Anterior cingulate cortex (tissue), 58 donors: ENCODE data around the gene SLC4A2.
A peak's percentile ranks its signal among the peaks of the same experiment; 100 is the strongest.
"Not testable (repeated sequence)": the region's sequence is repeated elsewhere in the genome, so short reads cannot be mapped to it uniquely, and the experiment has no call there.

Experiments used
- DNase-seq, 58 donors: peaks; one replicate each; lab custom pipeline; 2025; lab: John Stamatoyannopoulos, UW

Gene SLC4A2

DNA sequence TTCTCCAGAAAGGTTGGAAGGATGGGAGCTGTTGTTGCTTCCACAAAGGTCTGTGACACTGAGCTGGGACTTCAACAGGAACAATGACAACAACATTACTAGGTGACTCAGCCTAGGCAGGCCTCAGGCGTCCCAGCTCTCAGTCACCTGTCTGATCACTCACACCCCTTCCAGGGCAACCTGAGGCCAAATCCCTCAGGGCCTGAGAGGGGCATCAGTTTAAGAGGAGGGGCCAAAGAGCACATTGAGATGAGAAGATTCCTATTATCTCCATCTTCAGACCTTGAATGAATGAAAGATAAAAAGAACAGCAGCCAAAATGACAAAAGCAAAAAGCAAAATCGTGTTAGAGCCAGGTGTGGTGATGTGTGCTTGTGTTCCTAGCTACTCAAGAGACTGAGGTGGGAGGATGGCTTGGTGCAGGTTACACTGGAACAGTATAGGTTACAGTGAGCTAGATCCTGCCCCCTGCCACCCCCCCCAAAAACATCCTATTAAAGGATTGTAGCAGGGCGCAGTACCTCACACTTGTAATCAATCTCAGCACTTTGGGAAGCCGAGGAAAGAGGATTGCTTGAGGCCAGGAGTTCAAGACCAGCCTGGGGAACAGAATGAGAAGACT, 34.8 kb upstream of the SLC4A2 start, which contains the start of gene ATG9B:
ATG9B (minus strand) TSS at position 60 of the 622 bp plus-strand sequence. CDS start 71 bp downstream, outside the sequence.
- no peak for DNase-seq

- no peak for DNase-seq
These were observed 33.3 kb upstream of the SLC4A2 start for GRCh38 chr7:151025924-151026671.

GRCh38 chr7:151026771-151027727, 32.3 kb upstream of the SLC4A2 start:
- DNase-seq = not testable (repeated sequence)

DNA sequence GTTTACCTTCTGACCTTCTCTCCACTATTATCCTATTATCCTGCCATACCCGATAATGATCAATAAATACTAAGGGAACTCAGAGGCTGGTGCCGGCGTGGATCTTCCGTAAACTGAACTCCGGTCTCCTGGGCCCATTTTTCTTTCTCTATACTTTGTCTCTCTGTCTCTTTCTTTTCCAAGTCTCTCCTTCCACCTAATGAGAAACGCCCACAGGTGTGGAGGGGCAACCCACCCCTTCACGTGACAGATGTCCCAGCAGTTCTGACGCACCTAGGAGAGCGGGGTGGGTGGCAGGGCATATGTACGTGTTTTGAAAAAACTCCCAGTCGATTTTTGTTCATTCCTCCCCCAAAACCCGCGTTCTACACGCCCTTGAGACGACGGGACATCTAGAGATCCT, 31.7 kb upstream of the SLC4A2 start:
- DNase-seq = not testable (repeated sequence)

- DNase-seq = peak; percentile 84 to 99 (median 96)
These were observed 31.1 kb upstream of the SLC4A2 start, which contains the start of gene ABCB8 for GRCh38 chr7:151028131-151028947. Gene ABCB8, plus strand, starts transcription at chr7:151028450. Its CDS starts 66 bp downstream, at chr7:151028516.

DNA sequence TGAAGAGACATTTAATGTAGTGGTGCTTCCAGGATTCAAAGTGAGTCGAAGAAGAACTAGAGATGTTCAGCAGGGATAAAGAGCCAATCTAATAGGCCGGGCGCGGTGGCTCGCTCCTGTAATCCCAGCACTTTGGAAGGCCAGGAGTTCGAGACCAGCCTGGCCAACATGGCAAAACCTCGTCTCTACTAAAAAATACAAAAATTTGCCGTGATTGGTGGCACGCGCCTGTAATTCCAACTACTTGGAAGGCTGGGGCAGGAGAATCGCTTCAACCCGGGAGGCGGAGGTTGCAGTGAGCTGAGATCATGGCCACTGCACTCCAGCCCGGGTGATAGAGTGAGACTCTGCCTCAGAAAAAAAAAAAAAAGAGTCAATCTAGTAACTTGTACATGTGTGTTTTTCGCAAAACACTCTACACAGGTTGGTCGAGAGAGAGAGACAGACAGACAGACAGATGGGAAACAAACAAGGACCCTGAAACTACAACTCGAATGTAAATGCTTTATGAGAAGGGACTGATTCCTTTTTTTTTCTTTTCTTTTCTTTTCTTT, 30.4 kb upstream of the SLC4A2 start:
- DNase-seq = no peak

DNA sequence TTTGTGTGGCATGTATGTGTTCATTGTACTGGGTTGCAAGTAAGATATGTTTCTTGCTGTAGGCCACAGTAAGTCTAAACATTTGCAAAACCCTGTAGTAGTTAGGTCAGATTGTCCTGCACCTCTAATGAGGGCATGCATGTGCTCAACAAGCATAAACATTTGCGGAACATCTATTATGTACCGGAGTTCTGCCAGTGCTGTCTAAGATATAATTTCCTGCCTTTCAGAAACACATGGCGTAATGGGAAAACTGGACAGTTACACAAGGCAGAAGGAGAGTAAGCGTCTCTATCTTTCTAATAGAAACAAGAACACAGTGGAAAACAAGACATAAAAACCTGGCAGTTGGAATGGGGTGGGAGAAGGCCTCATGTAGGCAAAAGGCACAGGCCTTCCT, 28.4 kb upstream of the SLC4A2 start:
- no peak for DNase-seq

- DNase-seq = no peak
These were observed 26.2 kb upstream of the SLC4A2 start for GRCh38 chr7:151032936-151033863.

DNA sequence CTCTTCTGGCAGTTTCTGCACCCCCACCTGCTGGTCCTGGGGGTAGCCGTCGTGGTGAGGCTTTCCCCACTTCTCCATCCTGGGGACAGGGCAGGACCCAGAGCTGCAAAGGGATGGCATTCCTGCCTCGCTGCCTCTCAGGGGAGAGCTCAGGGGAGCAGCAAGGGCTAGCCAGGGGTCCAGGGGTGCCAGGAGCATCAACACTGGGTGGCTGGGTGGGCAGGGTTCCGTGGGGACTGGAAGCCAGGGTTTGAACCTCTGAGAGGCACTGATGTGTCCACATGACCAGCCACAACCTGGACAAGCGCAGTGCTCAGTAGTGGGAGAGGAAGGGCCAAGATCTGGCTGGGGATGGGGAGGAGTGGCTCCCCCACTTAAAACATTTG, 25.5 kb upstream of the SLC4A2 start:
- no peak for DNase-seq

GRCh38 chr7:151034312-151035025, 24.9 kb upstream of the SLC4A2 start:
- no peak for DNase-seq

GRCh38 chr7:151035026-151035717, 24.2 kb upstream of the SLC4A2 start:
- DNase-seq = peak in 4 of 58 donors; percentile 18 to 39 (median 20)

DNA sequence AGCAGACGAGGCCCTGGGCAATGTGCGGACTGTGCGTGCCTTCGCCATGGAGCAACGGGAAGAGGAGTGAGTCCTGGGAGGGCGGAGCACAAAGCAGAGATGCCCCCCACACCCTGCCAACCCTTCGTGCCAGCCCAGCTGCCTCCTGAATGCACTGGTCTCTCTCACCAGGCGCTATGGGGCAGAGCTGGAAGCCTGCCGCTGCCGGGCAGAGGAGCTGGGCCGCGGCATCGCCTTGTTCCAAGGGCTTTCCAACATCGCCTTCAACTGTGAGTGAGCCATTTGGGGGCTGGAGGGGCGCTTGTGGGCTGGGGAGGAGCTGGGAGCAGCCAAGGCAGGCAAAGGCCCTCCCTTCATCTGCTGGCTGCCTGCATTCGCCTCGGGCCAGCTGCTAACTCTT, 23.5 kb upstream of the SLC4A2 start:
- no peak for DNase-seq

DNA sequence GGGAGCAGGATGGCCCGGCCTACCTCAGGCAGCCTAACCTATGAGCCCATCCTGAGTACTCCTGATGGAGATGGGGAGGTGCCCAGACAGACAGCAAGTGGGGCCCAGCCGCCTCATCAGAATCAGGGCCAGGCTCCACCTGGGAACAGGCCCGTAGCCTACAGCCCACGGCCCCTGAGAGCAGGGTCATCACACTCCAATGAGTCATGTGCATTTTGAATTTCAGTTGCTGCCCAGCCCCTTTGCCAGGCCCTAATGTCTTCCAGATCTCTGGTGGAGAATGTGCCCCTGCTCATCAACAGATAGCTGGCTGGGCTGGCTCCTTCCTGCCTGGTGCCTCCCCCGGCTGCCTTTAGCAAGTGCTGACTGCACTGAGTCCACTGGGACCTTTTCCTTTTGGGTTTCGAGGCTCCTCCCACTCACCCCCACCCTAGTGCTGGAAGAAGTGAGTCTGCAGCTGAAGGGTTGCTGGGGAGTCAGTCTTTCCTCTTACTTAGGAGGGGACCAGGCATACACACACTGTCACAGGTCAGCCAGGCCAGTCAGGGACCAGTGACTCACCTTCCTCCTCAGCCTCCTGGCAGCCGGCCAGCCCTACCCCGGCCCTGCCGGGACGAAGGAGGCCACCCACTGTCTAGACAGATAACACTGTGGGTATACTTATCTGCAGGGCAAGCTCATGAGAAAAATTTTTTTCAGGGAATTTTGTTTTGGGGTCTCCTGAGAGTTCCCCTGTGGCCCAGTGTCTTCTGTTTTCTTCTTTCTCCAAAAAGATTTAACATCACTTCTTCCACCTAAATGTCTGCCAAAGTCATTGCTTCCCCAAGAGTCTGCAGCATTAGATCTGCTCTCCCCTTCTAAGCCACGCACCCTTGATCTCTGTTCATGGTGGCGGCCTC, 20.2 kb upstream of the SLC4A2 start:
- DNase-seq = peak in 2 of 58 donors; percentile 25 to 36

- DNase-seq = no peak
These were observed 19.4 kb upstream of the SLC4A2 start for GRCh38 chr7:151039850-151040548.

GRCh38 chr7:151040616-151041375, 18.6 kb upstream of the SLC4A2 start:
- DNase-seq = no peak
